WTC11 (cell line): Measurements from ENCODE around the gene ADGRF4. TPM values are rescaled to one million over a fixed set of nuclear protein-coding genes. Genes with fewer than 3 reads are reported as not detected.

ENCODE experiments used
- ATAC-seq: fragments of 200-7000 bp; cut with Tn5 transposase; 2 replicates; pipeline ENCODE4 v1.10.0; 2021; ENCODE audit warnings: mild to moderate bottlenecking, moderate library complexity
- CTCF ChIA-PET: fragments of 300-600 bp; sonication (Branson Sonifier 250); formaldehyde crosslinking; loops from one replicate; lab custom pipeline; 2021; ENCODE audit warnings: antibody characterized with exemption; lab: Charles Lee
- POLR2A ChIA-PET: fragments of 350-600 bp; sonication (Branson Sonifier 250); formaldehyde crosslinking; loops from one replicate; lab custom pipeline; 2021; ENCODE audit warnings: antibody characterized with exemption; lab: Charles Lee
- DNase-seq: peaks from one replicate; pipeline ENCODE4 v3.0.0; 2021; ENCODE audit warnings: low spot score
- H3K27ac Mint-ChIP-seq: 2 replicates; pipeline ENCODE4 v1.8.0; 2021; ENCODE audit warnings: mixed read lengths
- H3K27me3 Mint-ChIP-seq: 2 replicates; pipeline ENCODE4 v1.8.0; 2021; ENCODE audit warnings: low read depth, mild to moderate bottlenecking, moderate library complexity, mixed read lengths
- H3K36me3 Mint-ChIP-seq: 2 replicates; pipeline ENCODE4 v1.8.0; 2021; ENCODE audit warnings: mixed read lengths
- H3K4me1 Mint-ChIP-seq: 2 replicates; pipeline ENCODE4 v1.8.0; 2022; ENCODE audit warnings: mixed read lengths
- H3K4me3 Mint-ChIP-seq: 2 replicates; pipeline ENCODE4 v1.8.0; 2021; ENCODE audit warnings: mild to moderate bottlenecking, moderate library complexity, mixed read lengths
- H3K9me3 Mint-ChIP-seq: 2 replicates; pipeline ENCODE4 v1.8.0; 2021; ENCODE audit warnings: mixed read lengths
- AR ChIP-seq: fragments of 250-450 bp; sonication (Bioruptor Pico); IDR thresholded peaks from 2 replicates; pipeline ENCODE4 v1.9.0; 2021; ENCODE audit warnings: mild to moderate bottlenecking
- CREB1 ChIP-seq: sonication (generic); formaldehyde crosslinking; IDR thresholded peaks from 2 replicates; pipeline ENCODE4 v1.8.0; 2023; ENCODE audit warnings: mild to moderate bottlenecking, missing genetic modification reagents
- E2F5 ChIP-seq: sonication (generic); formaldehyde crosslinking; IDR thresholded peaks from 2 replicates; pipeline ENCODE4 v1.8.1; 2022; ENCODE audit warnings: mild to moderate bottlenecking, moderate library complexity, missing genetic modification reagents
- ERG ChIP-seq: fragments of 250-450 bp; sonication (Bioruptor Pico); IDR thresholded peaks from 2 replicates; pipeline ENCODE4 v1.8.0; 2021; ENCODE audit warnings: mild to moderate bottlenecking
- FOXP1 ChIP-seq: sonication (generic); formaldehyde crosslinking; IDR thresholded peaks from 2 replicates; pipeline ENCODE4 v1.8.0; 2022; ENCODE audit warnings: missing genetic modification reagents, mild to moderate bottlenecking, moderate library complexity, borderline replicate concordance
- GRHL2 ChIP-seq: fragments of 250-450 bp; sonication (Bioruptor Pico); IDR thresholded peaks from 2 replicates; pipeline ENCODE4 v1.8.0; 2022; ENCODE audit warnings: mild to moderate bottlenecking, moderate library complexity; ENCODE audit not compliant: insufficient replicate concordance, severe bottlenecking
- GTF2I ChIP-seq: fragments of 250-450 bp; sonication (Bioruptor Pico); conservative IDR thresholded peaks from 2 replicates; pipeline ENCODE4 v1.4.0; 2021; ENCODE audit warnings: mild to moderate bottlenecking
- IRF1 ChIP-seq: sonication (generic); formaldehyde crosslinking; IDR thresholded peaks from 2 replicates; pipeline ENCODE4 v1.8.0; 2023; ENCODE audit warnings: missing genetic modification reagents
- JAZF1 ChIP-seq: fragments of 250-450 bp; sonication (Bioruptor Pico); IDR thresholded peaks from 2 replicates; pipeline ENCODE4 v1.9.0; 2021; ENCODE audit warnings: moderate library complexity, mild to moderate bottlenecking, inconsistent platforms
- MXD4 ChIP-seq: fragments of 250-450 bp; sonication (Bioruptor Pico); IDR thresholded peaks from 2 replicates; pipeline ENCODE4 v1.8.0; 2021; ENCODE audit warnings: mild to moderate bottlenecking, moderate library complexity, borderline replicate concordance
- NR1H2 ChIP-seq: sonication (generic); formaldehyde crosslinking; IDR thresholded peaks from 2 replicates; pipeline ENCODE4 v1.9.0; 2021; ENCODE audit warnings: mild to moderate bottlenecking, moderate library complexity, missing genetic modification reagents
- PRRX2 ChIP-seq: fragments of 250-450 bp; sonication (Bioruptor Pico); IDR thresholded peaks from 2 replicates; pipeline ENCODE4 v1.8.0; 2021; ENCODE audit warnings: mild to moderate bottlenecking
- SMAD3 ChIP-seq: sonication (generic); formaldehyde crosslinking; IDR thresholded peaks from 2 replicates; pipeline ENCODE4 v1.8.0; 2022; ENCODE audit warnings: missing genetic modification reagents, mild to moderate bottlenecking, borderline replicate concordance
- SOX15 ChIP-seq: fragments of 250-450 bp; sonication (Bioruptor Pico); IDR thresholded peaks from 2 replicates; pipeline ENCODE4 v1.9.0; 2021; ENCODE audit warnings: mild to moderate bottlenecking
- STAT6 ChIP-seq: sonication (generic); formaldehyde crosslinking; conservative IDR thresholded peaks from 2 replicates; pipeline ENCODE4 v1.8.1; 2023; ENCODE audit warnings: mild to moderate bottlenecking, low read depth, missing genetic modification reagents, moderate library complexity
- USF1 ChIP-seq: sonication (generic); formaldehyde crosslinking; IDR thresholded peaks from 2 replicates; pipeline ENCODE4 v1.8.0; 2022; ENCODE audit warnings: mild to moderate bottlenecking, missing genetic modification reagents
- ZBTB43 ChIP-seq: sonication (generic); formaldehyde crosslinking; IDR thresholded peaks from 2 replicates; pipeline ENCODE4 v1.8.1; 2023; ENCODE audit warnings: mild to moderate bottlenecking, missing genetic modification reagents
- ZNF121 ChIP-seq: sonication (generic); formaldehyde crosslinking; IDR thresholded peaks from 2 replicates; pipeline ENCODE4 v1.8.0; 2023; ENCODE audit warnings: missing genetic modification reagents
- ZNF263 ChIP-seq: sonication (generic); formaldehyde crosslinking; IDR thresholded peaks from 2 replicates; pipeline ENCODE4 v1.8.1; 2022; ENCODE audit warnings: low read depth, mild to moderate bottlenecking, moderate library complexity, missing genetic modification reagents
- ZNF317 ChIP-seq: sonication (generic); formaldehyde crosslinking; IDR thresholded peaks from 2 replicates; pipeline ENCODE4 v1.8.1; 2023; ENCODE audit warnings: low read depth, mild to moderate bottlenecking, moderate library complexity, missing genetic modification reagents, borderline replicate concordance
- ZNF671 ChIP-seq: fragments of 250-450 bp; sonication (Bioruptor Pico); IDR thresholded peaks from 2 replicates; pipeline ENCODE4 v1.8.0; 2021; ENCODE audit warnings: mild to moderate bottlenecking
- total RNA-seq: library from RNA; stranded (reverse); gene quantifications from 3 replicates; pipeline ENCODE4 v1.2.3, GENCODE V29; 2021

Gene ADGRF4
- total RNA-seq, 1 experiment from 2014 or later: not detected

- TF ChIP-seq AR: no peak
- no peak for TF ChIP-seq CREB1 (CRISPR knock-in tag)
- no peak for TF ChIP-seq E2F5 (CRISPR knock-in tag)
- no peak for TF ChIP-seq STAT6 (CRISPR knock-in tag)
- TF ChIP-seq JAZF1 (CRISPR knock-in tag): no peak
- TF ChIP-seq GRHL2 (CRISPR knock-in tag): no peak
- no peak for TF ChIP-seq ERG
- TF ChIP-seq SMAD3 (CRISPR knock-in tag): no peak
- no peak for TF ChIP-seq SOX15 (CRISPR knock-in tag)
- TF ChIP-seq NR1H2 (CRISPR knock-in tag): no peak
- TF ChIP-seq USF1: no peak
Observed at GRCh38 chr6:47724300-47724699, 25.9 kb downstream of the ADGRF4 start (continued).

- H3K27me3 Mint-ChIP-seq: no peaks in the 10 kb centered on the region
- no peak overlapping the region for H3K27ac Mint-ChIP-seq
- POLR2A ChIA-PET: no interaction called here
- no peak overlapping the region for H3K4me3 Mint-ChIP-seq
- no peaks in the 10 kb centered on the region; the same call in 1 of the 2 replicates for H3K4me1 Mint-ChIP-seq
- CTCF ChIA-PET: no interaction called here
- no peaks in the 10 kb centered on the region for H3K36me3 Mint-ChIP-seq
- no peak for TF ChIP-seq ZNF263 (CRISPR knock-in tag)
- no peak for TF ChIP-seq ZBTB43 (CRISPR knock-in tag)
- no peak for TF ChIP-seq FOXP1 (CRISPR knock-in tag)
- TF ChIP-seq AR: no peak
- no peak for TF ChIP-seq GTF2I (CRISPR knock-in tag)
- TF ChIP-seq ZNF121: no peak
- TF ChIP-seq PRRX2 (CRISPR knock-in tag): no peak
- TF ChIP-seq MXD4 (CRISPR knock-in tag): no peak
- TF ChIP-seq JAZF1 (CRISPR knock-in tag): no peak
- TF ChIP-seq ZNF317 (CRISPR knock-in tag): no peak
- TF ChIP-seq IRF1: no peak
- no peak for TF ChIP-seq ZNF671 (CRISPR knock-in tag)
- DNase-seq (no peak), ATAC-seq (no peak)
- H3K9me3 Mint-ChIP-seq: peaks cover 8% of the 10 kb centered on the region
Observed at GRCh38 chr6:47727391-47727790, 29.0 kb downstream of the ADGRF4 start.
